Activated CD8-positive, alpha-beta memory T cell treated with anti-CD3 and anti-CD28 coated beads for 1 hour (primary cell): ENCODE data around the gene ARSJ.

Experiments used
- DNase-seq, 2 donors: peaks; one replicate each; pipeline ENCODE4 v3.0.0-alpha.2; 2020; ENCODE audit warnings: low read depth in 1 of 2; ENCODE audit errors: extremely low read depth in 1 of 2

The ARSJ gene

GRCh38 chr4:113990886-113991285 lies 11.4 kb upstream of the ARSJ start:
- no peak for DNase-seq

- no peak for DNase-seq
These were observed 8.0 kb upstream of the ARSJ start for GRCh38 chr4:113987382-113987941.

GRCh38 chr4:113982181-113982580 lies 2.7 kb upstream of the ARSJ start:
- DNase-seq, result no peak

GRCh38 chr4:113981591-113981990 lies 2.1 kb upstream of the ARSJ start:
- DNase-seq, result no peak

- DNase-seq, result no peak
These were observed 613 bp upstream of the ARSJ start for GRCh38 chr4:113979905-113980615.

GRCh38 chr4:113978561-113979147 lies 793 bp downstream of the ARSJ start:
- no peak for DNase-seq

- DNase-seq, result no peak
These were observed 1.3 kb downstream of the ARSJ start for GRCh38 chr4:113978105-113978504.

- no peak for DNase-seq
These were observed 2.0 kb downstream of the ARSJ start for GRCh38 chr4:113977526-113977855.

- no peak for DNase-seq
These were observed 2.5 kb downstream of the ARSJ start for GRCh38 chr4:113976741-113977525.

GRCh38 chr4:113975578-113975977 lies 3.9 kb downstream of the ARSJ start:
- no peak for DNase-seq

GRCh38 chr4:113974467-113974866 lies 5.0 kb downstream of the ARSJ start:
- no peak for DNase-seq

- no peak for DNase-seq
These were observed 6.1 kb downstream of the ARSJ start for GRCh38 chr4:113973345-113973744.

- no peak for DNase-seq
These were observed 6.7 kb downstream of the ARSJ start for GRCh38 chr4:113972781-113973180.

GRCh38 chr4:113971706-113972360 lies 7.6 kb downstream of the ARSJ start:
- DNase-seq, result no peak

- no peak for DNase-seq
These were observed 9.6 kb downstream of the ARSJ start for GRCh38 chr4:113969709-113970334.

GRCh38 chr4:113968473-113968872 lies 11.0 kb downstream of the ARSJ start:
- no peak for DNase-seq

- DNase-seq, result no peak
These were observed 11.8 kb downstream of the ARSJ start for GRCh38 chr4:113967687-113968086.

- DNase-seq, result no peak
These were observed 16.7 kb downstream of the ARSJ start for GRCh38 chr4:113962719-113963265.

- DNase-seq, result no peak
These were observed 17.5 kb downstream of the ARSJ start for GRCh38 chr4:113962016-113962347.

GRCh38 chr4:113960684-113961321 lies 18.6 kb downstream of the ARSJ start:
- DNase-seq, result no peak
